HG03442 (cell line): Measurements from ENCODE around the gene MTHFD2L.
"Not testable (repeated sequence)": the region's sequence is repeated elsewhere in the genome, so short reads cannot be mapped to it uniquely, and the experiment has no call there.

Experiments used
- ATAC-seq: cut with Tn5 transposase; IDR thresholded peaks from one replicate; pipeline ENCODE4 v1.9.1; 2021; ENCODE audit warnings: mild to moderate bottlenecking, moderate library complexity; ENCODE audit not compliant: unreplicated experiment

The MTHFD2L gene

GRCh38 chr4:74157561-74158465 lies at the start of gene MTHFD2L:
TSS of gene MTHFD2L (plus strand) at chr4:74158118. CDS start at chr4:74158139, 21 bp downstream.
- peak; percentile 98 for ATAC-seq

DNA sequence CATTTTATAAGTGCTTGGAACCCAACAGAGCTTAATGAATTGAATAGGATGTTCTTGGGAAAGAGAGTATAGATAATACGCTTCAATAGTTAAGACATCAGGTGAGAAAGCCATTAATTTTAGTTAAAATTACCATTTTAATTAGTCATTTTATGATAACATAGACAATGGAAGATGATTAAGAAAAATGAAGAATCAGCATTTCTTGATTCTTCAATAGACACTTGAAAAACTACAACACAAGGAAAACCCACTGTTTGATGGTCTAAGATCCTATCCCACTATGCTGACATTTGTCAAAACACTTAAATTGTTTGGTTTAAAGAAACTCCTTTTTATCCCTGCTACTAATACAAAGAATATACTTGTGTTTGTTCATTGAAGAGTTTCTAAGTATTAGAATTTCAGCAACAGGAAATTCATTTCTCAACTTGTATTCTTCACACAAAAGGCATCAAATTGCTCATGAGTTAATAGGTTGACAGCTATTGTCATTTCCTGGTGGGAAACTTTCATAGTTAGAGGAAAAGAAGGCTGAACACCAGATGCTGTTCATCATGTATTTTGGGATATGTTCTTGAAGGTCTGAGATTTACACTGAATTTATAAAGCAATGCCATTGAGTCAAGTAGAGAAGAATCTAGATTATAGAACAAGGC lies 49.3 kb upstream of the MTHFD2L start:
- ATAC-seq = no peak

DNA sequence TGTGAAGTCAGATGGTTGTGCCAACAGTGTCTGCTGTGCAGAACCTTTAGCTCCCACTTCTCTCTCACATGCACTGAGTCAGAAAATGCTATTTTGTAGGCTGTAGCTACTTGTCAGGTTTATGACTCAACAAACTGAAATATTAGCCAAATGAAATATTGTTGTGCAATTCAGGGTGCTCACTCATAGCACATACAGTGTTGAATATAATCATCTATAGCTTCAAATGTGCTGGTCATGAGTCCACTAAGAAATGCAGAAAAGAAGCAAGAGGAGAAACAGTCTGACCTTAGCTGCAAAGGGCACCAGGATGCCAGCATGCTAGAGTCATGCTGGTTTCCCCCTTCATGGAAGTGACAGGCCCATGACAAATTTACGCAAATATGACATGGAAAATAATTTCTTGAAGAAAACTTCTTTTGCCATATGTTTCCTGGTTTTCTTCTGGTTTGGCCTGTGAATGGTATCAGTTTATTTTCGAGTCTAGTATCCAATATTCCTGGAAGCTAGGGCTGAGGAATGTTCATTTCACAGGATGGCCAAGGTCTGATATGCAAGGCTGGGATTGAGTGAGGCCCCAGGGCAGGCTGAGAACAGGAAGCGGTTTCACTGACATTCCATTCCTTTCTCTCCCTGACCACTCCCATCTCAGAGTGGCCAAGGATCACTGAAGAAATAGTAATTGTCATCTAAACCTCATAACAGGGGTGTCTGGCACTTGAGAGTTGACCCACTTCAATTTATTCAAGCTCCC lies 48.6 kb upstream of the MTHFD2L start:
- ATAC-seq = no peak

- no peak for ATAC-seq
Measured at GRCh38 chr4:74109870-74110605, 47.9 kb upstream of the MTHFD2L start.

GRCh38 chr4:74110670-74111069 lies 47.2 kb upstream of the MTHFD2L start:
- ATAC-seq = no peak

- ATAC-seq = no peak
Measured at GRCh38 chr4:74111306-74111975, 46.5 kb upstream of the MTHFD2L start.

DNA sequence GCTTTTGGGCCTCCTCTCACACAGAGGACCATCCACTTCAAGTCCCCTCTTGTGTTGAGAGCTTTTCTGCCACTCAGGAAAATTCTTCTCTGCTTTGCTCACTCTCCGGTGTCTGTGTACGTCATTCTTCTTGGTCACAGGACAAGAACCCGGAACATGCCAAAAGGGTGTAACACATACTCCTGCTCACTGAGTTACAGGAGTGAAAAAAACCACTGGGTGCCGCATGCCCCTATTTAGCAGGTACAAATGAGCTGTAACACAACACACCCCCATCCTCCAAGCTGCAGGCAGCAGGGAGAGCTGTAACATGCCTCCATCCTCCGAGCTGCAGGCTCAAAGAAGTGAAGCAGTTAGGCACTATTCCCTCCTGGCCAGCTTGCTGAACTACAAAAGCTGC lies 45.9 kb upstream of the MTHFD2L start:
- no peak for ATAC-seq

GRCh38 chr4:74112399-74113105 lies 45.4 kb upstream of the MTHFD2L start:
- ATAC-seq = no peak

- ATAC-seq = no peak
Measured at GRCh38 chr4:74114234-74114633, 43.7 kb upstream of the MTHFD2L start.

DNA sequence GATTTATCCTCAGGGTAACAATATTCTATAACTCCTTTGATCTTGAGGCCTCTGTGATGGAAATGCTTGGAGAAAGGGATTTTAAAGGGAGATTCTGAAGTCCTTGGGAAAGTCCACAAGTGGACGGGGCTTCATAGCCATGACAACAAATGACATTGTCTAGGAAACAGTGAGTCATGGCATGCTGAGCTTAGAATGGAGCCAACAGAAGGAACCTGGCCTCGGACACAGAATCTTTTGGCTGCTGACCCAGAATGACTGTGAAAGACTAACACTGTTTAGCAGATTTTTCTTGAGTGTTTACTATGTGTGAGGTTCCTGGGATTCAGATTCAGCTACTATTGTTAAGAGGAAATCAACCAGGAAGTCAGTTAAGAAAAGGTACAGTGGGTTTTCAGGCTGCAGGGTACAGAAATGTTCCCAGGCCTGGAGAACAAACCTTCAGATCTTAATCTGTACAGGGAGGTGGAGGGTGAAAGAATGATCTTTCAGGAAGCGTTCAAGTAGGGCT lies 40.8 kb upstream of the MTHFD2L start:
- ATAC-seq = no peak

DNA sequence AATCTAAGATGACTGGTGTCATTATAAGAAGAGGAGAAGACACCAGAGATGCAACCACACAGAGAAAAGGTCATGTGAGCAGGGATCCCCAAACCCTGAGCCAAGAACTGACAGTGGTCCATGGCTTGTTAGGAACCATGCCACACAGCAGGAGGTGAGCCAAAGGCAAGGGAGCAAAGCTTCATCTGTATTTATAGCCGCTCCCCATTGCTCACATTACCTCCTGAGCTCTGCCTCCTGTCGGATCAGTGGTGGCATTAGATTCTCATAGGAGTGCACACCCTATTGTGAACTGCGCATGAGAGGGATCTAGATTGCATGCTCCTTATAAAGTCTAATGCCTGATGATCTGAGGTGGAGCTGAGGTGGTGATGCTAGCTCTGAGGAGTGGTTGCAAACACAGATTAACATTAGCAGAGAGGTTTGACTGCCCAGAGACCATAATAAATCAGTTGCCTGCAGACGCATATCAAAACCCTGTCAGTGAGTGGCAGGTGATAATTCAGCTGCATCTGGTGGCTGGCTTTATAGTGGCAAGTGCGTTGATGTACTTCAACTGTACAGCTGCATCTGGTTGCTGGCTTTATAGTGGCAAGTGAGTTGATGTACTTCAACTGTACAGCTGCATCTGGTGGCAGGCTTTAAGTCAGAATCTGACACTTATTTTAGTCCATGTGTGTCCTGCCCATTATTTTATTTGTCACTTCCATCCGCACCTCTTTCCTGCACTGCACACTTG lies 39.1 kb upstream of the MTHFD2L start:
- no peak for ATAC-seq

DNA sequence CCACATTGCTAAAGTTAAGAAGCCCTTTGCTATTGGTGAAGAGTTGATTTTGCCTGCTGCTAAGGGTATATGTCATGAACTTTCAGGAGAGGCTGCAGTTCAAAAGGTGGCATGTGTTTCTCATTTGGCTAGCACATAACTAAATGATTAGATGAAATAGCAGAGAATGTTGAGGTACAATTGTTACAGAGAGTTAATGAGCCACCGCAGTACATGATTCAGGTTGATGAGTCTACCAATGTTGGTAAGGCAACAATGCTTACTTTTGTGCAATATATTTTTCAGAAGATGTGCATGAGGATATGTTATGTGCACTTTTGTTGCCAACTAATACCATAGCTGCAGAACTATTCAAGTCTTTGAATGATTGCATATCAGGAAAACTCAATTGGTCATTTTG lies 37.8 kb upstream of the MTHFD2L start:
- no peak for ATAC-seq

DNA sequence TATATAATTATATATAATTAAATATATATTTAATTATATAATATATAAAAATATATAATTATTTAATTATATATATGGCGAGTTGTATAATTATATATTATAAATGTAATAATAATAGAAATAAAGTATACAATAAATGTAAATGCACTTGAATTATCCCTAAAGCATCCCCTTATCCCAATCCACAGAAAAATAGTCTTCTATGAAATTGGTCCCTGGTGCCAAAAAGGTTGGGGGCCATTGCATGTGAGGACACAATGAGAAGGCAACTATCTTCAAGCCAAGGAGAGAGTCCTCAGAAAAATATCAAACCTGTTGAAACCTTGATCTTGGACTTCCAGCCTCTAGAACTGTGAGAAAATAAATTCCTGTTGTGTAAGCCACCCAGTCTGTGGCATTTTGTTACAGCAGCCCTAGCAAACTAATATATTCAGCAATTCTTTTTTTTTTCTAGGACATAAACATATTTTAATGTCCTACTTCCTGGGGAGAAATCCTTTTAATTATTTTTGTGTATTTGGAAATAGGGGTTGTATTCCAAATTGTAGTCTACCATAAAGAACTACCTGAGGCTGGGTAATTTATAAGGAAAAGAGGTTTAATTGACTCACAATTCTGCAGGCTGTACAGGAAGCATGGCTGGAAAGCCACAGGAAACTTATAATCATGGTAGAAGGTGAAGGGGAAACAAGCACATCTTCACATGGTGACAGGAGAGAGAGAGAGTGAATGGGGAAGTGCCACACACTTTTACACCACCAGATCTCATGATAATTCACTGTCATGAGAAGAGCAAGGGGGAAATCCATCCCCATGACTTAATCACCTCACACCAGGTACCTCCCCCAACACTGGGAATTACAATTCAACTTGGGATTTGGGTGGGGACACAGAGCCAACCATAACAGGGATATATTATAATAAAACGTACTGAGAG lies 36.0 kb upstream of the MTHFD2L start:
- ATAC-seq = no peak

DNA sequence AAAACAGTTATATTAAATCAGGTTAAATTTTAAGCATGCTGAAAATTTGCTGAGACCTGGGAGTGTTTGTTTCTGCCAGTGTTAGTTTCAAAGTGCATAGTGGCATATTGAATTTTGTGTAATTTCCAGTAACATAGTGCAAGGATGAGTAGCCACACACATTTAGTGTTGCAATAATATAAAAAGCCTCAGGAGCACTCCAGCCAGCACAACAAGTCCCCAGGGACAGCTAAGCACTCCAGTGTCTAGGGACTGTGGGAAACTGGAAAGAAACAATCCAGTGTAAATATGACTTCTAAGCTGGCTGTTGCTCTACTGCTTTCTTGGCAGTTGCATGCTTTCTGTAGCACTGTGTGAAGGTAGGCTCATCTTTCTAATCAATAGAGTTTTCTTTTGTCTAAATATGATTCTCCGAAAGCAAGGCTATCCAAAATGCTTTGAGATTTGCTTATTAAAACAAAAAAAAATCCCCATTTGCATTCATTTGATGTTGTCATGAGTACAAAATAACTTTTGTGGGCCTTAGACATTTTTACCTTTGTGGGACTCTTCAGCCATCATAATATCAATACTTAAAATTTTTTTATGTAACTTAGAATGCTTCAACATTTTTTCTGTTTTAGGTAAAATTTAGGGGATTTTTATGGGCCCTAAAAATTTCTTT lies 34.7 kb upstream of the MTHFD2L start:
- no peak for ATAC-seq

- ATAC-seq = no peak
Measured at GRCh38 chr4:74125029-74125428, 32.9 kb upstream of the MTHFD2L start.

DNA sequence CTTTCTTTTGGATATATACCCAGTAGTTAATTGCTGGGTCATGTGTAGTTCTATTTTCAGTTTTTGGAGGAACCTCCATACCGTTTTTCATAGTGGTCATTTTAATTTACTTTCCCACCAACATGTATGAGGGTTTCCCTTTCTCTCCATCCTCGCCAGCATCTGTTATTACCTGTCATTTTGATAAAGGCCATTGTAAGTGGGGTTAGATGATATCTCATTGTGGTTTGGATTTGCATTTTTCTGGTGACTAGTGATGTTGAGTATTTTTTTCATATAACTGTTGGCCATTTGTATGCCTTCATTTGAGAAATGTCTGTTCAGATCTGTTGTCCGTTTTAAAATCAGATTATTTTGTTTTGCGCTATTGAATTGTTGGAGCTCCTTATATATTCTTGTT lies 30.2 kb upstream of the MTHFD2L start:
- no peak for ATAC-seq

DNA sequence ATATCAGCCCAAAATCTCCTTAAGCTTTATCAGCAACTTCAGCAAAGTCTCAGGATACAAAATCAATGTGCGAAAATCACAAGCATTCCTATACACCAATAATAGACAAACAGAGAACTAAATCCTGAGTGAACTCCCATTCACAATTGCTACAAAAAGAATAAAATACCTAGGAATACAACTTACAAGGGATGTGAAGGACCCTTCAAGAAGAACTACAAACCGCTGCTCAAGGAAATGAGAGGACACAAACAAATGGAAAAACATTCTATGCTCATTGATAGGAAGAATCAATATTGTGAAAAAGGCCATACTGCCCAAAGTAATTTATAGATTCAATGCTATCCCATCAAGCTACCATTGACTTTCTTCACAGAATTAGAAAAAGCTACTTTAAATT lies 27.1 kb upstream of the MTHFD2L start:
- not testable (repeated sequence) for ATAC-seq
